LNCaP clone FGC (cell line): Measurements from ENCODE around the gene CDC42BPG.

Experiments
- DNase-seq: peaks from one replicate; pipeline ENCODE4 v3.0.0-alpha.2; 2011; ENCODE audit warnings: low read depth
- H3K4me3 ChIP-seq: 2 replicates; pipeline ENCODE4 v1.5.1; 2011; ENCODE audit warnings: mild to moderate bottlenecking, low read depth, low read length, control low read depth
- TF ChIP-seq, protein P1 (sequence below): IDR thresholded peaks from 2 replicates; pipeline ENCODE4 v1.5.1; 2012; ENCODE audit warnings: mild to moderate bottlenecking; ENCODE audit not compliant: control insufficient read depth, insufficient read depth; ENCODE audit errors: extremely low read depth

Gene CDC42BPG

DNA sequence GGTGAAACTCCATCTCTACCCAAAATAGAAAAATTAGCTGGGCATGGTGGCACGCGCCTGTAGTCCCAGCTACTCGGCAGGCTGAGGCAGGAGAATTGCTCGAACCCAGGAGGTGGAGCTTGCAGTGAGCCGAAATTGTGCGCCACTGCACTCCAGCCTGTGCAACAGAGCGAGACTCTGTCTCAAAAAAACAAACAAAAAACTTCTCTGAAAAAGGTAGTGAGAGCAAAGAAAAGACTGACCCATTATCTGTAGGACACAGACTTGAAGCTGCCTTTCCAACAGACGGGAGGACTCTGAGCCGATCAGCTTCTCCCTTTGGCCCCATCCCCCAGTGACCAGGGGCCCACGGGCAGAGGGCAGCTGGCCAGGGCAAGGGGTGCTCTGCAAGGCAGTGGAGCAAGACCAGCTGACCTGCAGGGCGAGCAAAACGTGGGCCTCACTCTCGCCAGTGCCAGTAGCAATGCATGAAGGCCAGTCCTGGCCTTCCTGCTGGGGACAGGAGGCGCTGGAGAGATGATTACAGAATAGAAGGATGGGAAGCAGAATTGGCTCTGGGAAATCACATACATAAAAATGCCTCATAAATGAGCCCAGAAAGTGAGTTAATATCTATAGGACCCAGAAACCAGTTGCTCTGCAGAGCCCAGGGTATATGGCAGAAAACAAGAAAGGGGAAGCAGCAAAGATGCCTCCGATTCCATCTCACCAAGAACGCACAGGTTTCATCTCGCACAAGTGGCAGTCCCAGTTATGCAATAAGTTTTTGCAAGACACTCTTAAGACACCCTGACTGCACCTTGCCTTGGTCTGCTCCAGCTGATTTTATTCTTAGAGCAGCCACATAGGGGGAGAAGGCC lies 31.1 kb upstream of the CDC42BPG start:
- no peak for DNase-seq
- H3K4me3 ChIP-seq = no peak overlapping the region
- TF ChIP-seq, protein P1, sequence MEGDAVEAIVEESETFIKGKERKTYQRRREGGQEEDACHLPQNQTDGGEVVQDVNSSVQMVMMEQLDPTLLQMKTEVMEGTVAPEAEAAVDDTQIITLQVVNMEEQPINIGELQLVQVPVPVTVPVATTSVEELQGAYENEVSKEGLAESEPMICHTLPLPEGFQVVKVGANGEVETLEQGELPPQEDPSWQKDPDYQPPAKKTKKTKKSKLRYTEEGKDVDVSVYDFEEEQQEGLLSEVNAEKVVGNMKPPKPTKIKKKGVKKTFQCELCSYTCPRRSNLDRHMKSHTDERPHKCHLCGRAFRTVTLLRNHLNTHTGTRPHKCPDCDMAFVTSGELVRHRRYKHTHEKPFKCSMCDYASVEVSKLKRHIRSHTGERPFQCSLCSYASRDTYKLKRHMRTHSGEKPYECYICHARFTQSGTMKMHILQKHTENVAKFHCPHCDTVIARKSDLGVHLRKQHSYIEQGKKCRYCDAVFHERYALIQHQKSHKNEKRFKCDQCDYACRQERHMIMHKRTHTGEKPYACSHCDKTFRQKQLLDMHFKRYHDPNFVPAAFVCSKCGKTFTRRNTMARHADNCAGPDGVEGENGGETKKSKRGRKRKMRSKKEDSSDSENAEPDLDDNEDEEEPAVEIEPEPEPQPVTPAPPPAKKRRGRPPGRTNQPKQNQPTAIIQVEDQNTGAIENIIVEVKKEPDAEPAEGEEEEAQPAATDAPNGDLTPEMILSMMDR = 0 out of 2 replicates have a peak, but pooled peaks have one; percentile 11

DNA sequence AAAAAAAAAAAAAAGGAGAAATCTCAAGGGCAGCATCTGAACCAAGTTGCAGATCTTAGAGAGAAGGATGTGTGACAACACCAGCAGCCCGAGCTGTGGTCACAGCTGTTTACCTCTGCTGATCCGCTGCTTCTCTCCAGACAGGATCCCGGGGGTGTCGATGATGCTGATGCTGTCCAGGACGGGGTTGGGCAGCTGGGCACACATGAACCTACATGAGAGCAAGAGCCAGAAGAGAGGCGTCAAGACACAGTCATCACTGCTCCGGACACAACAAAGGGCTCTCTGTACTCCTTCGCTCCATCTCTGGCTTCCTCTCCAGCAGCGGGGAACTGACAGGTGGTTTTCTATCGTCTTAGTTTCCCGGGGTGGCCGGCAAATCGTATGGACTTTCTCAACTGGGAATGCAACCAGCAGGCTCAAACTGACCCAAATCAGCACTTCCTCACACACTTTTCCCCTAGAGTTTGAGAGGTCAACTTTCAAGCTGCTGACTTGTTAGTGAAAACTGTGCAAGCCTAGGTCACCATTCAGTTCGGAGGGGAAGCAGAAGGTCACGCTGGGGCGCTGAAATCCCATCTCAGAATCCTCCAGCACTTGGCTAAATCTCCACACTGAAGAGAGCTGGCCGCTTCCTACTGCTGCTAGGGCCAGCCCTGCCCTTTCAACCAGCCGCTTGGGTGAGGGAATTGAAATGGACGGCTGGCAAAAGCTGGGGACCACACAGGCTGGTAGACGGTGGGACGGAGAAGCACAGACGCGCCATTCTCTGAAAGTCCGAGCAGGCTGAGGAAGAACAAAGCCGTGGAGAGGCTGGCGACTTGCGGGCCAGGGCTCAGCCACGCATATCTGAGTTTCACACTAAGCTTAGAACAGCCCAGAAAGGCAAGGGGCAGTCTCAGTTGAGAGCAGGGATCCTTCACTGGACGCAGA lies 30.1 kb upstream of the CDC42BPG start:
- TF ChIP-seq, protein P1 = no peak
- DNase-seq = no peak
- H3K4me3 ChIP-seq = no peak overlapping the region

DNA sequence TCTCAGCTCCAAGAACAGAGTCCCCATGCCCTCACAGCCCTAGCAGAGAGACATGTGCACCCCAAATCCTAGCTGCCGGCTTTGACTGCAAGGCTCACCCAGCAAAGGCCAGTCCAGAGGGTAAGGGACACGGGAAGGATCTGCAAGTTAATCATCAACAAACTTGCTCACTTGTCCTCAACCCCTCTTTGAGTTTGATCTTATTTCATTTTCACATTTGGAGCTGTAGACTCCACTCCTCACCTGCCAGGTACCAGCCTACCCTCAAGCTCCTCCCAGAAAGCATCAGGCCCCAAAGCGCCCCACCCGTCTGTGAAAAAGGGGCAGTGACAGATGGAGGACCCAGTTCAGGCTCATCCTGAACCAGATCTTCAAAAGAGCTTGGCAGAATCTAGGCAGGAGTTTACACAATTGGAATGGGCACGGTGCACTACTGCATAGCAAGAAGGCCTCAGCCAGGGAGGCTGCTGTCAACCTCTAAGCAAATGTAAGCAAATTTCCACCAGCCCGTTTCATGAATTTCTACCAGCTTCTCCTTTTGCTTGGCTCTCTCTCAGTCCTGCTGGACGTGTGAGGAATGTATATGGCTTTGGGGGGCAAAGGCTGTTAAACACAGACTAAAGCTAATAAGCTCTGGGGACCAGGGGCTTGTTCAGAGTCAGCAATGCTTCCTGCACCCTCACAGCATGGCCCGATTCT lies 28.5 kb upstream of the CDC42BPG start:
- TF ChIP-seq, protein P1 = no peak
- H3K4me3 ChIP-seq = no peak overlapping the region
- DNase-seq = no peak

DNA sequence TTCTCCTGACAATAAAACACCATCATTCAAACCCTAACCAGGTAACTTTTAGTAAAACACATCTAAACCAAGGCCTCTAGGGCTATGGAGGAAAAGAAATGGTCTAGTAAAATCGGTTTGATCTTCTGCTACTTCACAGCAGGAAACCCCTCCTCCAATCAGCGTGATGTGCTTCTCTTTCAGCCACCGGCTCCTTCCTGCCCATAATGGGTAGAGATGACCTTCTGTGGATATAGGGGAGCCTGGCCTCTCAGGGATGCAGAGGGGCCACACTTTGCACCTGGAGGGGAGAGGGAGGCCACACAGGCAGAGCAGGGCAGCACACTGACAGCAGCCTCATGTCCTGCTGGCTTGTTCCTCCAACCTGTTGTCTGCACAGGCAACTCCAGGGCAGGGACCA lies 27.0 kb upstream of the CDC42BPG start:
- no peak overlapping the region for H3K4me3 ChIP-seq
- TF ChIP-seq, protein P1 = no peak
- no peak for DNase-seq

DNA sequence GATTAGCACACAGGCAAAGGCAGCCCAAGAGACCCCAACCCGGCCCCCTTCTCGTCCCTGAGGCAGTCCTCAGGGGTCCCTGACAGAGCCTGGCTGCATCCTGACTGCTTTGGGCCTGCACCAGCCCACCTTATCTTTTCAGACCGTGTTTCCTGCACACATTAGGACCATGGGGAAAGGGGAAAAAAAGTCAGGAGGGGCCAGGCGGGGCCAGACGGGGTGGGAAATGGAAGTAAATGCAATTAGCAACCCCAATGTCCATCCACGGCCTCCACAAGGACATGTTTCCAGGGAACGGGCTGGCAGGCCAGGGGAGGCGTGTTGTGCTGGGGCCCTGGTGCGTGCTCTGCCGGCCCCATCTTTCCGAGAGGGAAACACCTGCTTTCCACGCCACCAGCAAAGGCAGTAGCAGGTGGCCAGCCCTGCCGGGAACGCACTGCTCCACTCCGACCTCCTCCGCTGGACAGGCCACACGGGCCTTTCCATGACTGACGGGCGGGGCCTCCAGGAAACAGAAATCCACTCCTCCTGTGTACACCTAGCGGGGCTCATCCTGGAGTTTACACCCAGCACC lies 26.5 kb upstream of the CDC42BPG start:
- no peak overlapping the region for H3K4me3 ChIP-seq
- DNase-seq = no peak
- TF ChIP-seq, protein P1 = no peak

DNA sequence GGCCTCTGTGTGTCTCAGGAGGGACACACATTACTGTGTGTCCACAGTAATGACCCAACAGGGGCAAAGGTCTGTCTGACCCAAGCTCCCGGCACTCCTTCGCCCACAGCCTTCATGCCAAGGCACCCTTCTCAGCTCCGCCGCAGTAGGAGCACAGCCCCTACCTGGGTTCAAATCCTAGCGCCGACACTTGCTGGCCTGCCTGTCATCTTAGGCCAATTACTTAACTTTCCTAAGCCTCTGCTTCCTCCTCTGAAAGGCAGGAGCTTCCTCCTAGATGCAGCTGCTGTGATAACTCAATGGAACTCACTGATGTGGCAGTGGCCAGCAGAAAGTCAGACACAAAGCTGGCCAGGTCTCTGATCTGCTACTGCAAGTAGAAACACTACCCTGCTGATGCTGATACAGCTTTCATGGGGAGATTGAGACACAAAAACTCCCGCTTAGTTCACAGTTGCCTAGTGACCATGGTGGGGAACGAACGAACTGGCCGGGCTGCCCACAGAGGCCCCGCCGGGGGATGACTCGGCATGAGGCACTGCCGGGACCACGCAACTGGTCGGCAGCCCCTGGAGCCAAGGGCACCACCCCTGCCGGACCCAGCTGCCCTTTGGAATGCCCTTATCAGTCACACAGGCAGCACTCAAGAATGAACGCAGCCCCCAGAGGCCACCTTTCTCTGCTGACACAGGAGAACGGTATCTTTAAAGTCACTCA lies 25.9 kb upstream of the CDC42BPG start:
- H3K4me3 ChIP-seq = no peak overlapping the region
- no peak for DNase-seq
- TF ChIP-seq, protein P1 = no peak
